Activated CD4-positive, alpha-beta memory T cell treated with anti-CD3 and anti-CD28 coated beads, Interleukin-2, amount 10 ng/mL, durations not matched to agents 7 days and 5 days (primary cell): ENCODE measurements around the gene RALGDS. TPM values are rescaled to one million over a fixed set of nuclear protein-coding genes. Genes with fewer than 3 reads are reported as not detected.
A peak's percentile ranks its signal among the peaks of the same experiment; 100 is the strongest.

Experiments
- CTCF ChIA-PET: fragments of 350-600 bp; sonication (Branson Sonifier 250); formaldehyde crosslinking; loops from one replicate; lab custom pipeline; 2021; ENCODE audit warnings: antibody characterized with exemption, inconsistent platforms; lab: Charles Lee
- POLR2A ChIA-PET: fragments of 350-600 bp; sonication (Branson Sonifier 250); formaldehyde crosslinking; loops from one replicate; lab custom pipeline; 2021; ENCODE audit warnings: antibody characterized with exemption; lab: Charles Lee
- DNase-seq: peaks from one replicate; pipeline ENCODE4 v3.0.0-alpha.2; 2020
- H3K27ac Mint-ChIP-seq: one replicate; pipeline ENCODE4 v1.8.0; 2021; ENCODE audit warnings: mild to moderate bottlenecking, mixed read lengths
- H3K27me3 Mint-ChIP-seq: one replicate; pipeline ENCODE4 v1.8.0; 2021; ENCODE audit warnings: mixed read lengths
- H3K36me3 Mint-ChIP-seq: one replicate; pipeline ENCODE4 v1.8.0; 2021; ENCODE audit warnings: low read depth, mixed read lengths
- H3K4me1 Mint-ChIP-seq: one replicate; pipeline ENCODE4 v1.8.0; 2021; ENCODE audit warnings: mixed read lengths
- H3K4me3 Mint-ChIP-seq: one replicate; pipeline ENCODE4 v1.8.0; 2021; ENCODE audit warnings: mild to moderate bottlenecking, mixed read lengths
- H3K9me3 Mint-ChIP-seq: one replicate; pipeline ENCODE4 v1.8.0; 2021; ENCODE audit warnings: mixed read lengths
- total RNA-seq, 2 experiments: library from RNA; stranded (reverse); gene quantifications; one replicate each; pipeline ENCODE4 v1.2.3, GENCODE V29; 2021

Gene RALGDS
- total RNA-seq, 2 experiments from 2014 or later: 113 to 123 TPM

DNA sequence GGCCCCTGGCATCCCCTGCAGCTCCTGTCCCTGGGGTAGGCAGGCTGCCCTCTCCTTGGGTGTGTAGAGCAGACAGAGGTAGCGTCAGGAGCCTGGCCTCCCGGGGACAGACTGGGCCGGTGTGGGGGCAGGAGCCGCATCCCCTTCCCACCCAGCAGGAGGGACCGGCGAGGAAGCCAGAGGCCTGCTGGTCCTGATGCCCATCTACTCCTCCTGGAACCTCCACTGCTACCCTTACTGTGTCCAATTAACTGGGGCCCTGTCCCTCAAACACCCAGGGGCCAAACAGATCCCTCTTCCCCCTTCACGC, 15.6 kb downstream of the RALGDS start:
- ChIA-PET POLR2A (interaction anchor here (1.9 kb wide), 1 partner anchor 10 kb away, joined by 5 read pairs; no protein-coding TSS in a partner anchor), CTCF (interaction anchor here (7.6 kb wide), 1 partner anchor 41 kb away, joined by 131 read pairs; no protein-coding TSS in a partner anchor)
- no peaks in the 10 kb centered on the region for H3K27me3 Mint-ChIP-seq
- DNase-seq: no peak
- no peak overlapping the region for H3K4me3 Mint-ChIP-seq
- no peak overlapping the region for H3K27ac Mint-ChIP-seq
- H3K9me3 Mint-ChIP-seq: no peaks in the 10 kb centered on the region
- no peaks in the 10 kb centered on the region for H3K4me1 Mint-ChIP-seq
- peaks cover 66% of the 10 kb centered on the region for H3K36me3 Mint-ChIP-seq

DNA sequence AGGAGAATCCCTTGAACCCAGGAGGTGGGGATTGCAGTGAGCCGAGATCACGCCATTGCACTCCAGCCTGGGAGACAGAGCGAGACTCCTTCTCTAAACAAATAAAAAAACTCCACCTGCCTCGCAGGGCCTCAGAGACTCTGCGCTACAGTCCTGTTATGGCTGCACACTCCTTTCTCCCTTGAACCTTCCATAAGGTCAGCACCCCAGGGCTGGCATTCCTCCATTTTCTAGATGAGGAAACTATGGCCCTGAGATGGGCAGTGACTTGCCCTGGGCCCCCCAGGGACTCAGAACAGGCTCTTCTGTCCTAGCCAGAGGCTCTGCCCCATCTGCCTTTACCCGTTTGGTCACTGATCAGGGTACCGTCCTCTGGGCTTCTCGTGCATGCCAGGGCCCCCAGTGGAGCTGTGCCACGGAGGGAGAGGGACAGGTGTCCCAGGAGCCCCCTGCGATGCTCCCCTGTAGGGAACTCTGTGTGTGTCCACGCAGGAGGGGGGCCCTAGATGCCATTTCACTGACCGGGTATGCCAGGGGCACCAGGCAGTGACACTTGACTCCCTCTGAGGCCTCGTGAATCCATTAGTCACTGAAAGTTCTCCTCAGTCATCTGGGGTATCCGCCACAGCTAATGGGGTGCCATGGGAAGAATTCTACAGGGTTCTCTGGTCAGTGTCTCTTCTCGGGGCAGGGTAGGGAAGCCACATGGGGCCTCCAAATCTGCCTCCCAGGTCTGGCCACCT, 16.2 kb downstream of the RALGDS start:
- Mint-ChIP-seq H3K9me3 (no peaks in the 10 kb centered on the region), H3K36me3 (peaks cover 66% of the 10 kb centered on the region), H3K27me3 (no peaks in the 10 kb centered on the region), H3K27ac (no peak overlapping the region), H3K4me3 (no peak overlapping the region), H3K4me1 (no peaks in the 10 kb centered on the region)
- ChIA-PET CTCF (interaction anchor here (7.6 kb wide), 1 partner anchor 41 kb away, joined by 131 read pairs; no protein-coding TSS in a partner anchor), POLR2A (interaction anchor here (1.4 to 1.9 kb wide), 2 partner anchors 11 kb away, joined by 4 to 5 read pairs; no protein-coding TSS in a partner anchor)
- DNase-seq: no peak

DNA sequence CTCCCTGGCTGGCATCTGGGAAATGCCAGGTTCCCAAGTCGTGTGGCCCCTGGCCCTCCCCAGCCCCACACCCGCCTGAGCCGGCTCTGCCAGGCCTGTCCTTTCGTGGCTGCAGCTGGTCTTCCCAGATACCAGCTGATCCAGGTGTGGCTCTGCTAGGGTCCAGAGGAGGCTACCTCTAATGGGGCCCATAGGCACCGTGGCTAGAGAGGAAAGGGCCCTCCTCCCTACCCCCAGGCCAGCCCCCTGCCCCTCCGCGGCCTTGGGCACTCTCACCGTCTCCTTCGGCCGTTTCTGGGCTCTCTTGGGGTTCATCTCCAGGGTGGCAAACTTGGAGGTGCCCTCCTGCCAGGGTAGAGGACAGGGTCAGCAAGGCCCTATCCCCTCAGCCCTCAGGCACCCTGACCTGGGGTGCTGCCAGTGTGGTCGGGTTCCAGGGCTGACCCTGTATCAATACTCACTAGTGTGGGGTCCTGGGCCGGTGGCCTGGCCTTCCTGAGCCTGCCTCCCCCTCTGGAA, 17.0 kb downstream of the RALGDS start:
- Mint-ChIP-seq H3K4me1 (no peaks in the 10 kb centered on the region), H3K36me3 (peaks cover 65% of the 10 kb centered on the region), H3K27me3 (no peaks in the 10 kb centered on the region), H3K9me3 (no peaks in the 10 kb centered on the region), H3K27ac (no peak overlapping the region), H3K4me3 (no peak overlapping the region)
- ChIA-PET CTCF (interaction anchor here (7.6 kb wide), 1 partner anchor 42 kb away, joined by 131 read pairs; no protein-coding TSS in a partner anchor), POLR2A (interaction anchor here (0.7 to 3.3 kb wide), 3 partner anchors 12 to 41 kb away, joined by 4 to 22 read pairs (median 4); no protein-coding TSS in a partner anchor)
- no peak for DNase-seq

DNA sequence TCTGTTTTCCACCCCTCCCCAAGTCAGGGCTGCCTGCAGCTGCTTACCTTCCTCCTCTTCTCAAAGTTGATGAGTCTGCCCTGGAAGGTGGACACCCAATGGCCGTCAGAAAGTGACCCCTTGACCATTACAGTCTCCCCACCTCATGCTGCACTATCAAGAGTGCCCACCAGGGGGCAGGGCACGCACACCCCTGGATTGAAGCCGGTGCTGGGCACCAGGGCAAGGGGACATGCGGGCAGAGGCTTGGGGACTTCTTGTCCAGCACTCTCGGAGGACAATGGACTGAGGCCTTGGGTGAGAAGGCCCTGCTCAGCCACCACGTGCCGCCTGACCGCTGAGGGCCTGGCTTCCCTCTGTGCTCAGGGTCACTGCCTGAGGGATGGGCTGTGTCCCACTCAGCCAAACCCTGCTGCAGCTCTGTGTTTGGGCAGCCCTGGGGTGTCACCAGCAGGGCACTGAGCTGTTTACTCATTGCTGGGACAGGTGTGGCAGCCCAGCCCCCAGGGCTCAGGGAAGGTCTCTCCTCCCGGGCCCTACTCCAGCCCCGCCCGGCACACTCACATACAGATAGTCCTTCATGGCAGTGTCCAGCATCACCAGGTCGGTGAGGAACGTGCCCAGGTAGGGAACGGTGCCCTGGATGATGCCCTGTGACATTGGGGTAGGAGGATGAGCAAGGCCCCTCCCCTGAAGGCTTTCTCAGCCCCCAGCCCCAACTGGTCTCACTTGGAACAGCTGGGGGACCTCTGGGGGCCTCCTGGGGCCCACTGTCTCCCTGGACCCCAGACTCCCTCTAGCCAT, 17.7 kb downstream of the RALGDS start:
- Mint-ChIP-seq H3K9me3 (no peaks in the 10 kb centered on the region), H3K27me3 (no peaks in the 10 kb centered on the region), H3K27ac (peak overlapping the region; percentile 64), H3K4me1 (no peaks in the 10 kb centered on the region), H3K36me3 (peaks cover 68% of the 10 kb centered on the region), H3K4me3 (no peak overlapping the region)
- POLR2A ChIA-PET: interaction anchor here (0.7 to 3.3 kb wide), 3 partner anchors 12 to 41 kb away, joined by 4 to 22 read pairs (median 4); no protein-coding TSS in a partner anchor
- DNase-seq: peak; percentile 58
- CTCF ChIA-PET: interaction anchor here (1.1 to 7.6 kb wide), 3 partner anchors 9 to 43 kb away, joined by 4 to 131 read pairs (median 5); no protein-coding TSS in a partner anchor

DNA sequence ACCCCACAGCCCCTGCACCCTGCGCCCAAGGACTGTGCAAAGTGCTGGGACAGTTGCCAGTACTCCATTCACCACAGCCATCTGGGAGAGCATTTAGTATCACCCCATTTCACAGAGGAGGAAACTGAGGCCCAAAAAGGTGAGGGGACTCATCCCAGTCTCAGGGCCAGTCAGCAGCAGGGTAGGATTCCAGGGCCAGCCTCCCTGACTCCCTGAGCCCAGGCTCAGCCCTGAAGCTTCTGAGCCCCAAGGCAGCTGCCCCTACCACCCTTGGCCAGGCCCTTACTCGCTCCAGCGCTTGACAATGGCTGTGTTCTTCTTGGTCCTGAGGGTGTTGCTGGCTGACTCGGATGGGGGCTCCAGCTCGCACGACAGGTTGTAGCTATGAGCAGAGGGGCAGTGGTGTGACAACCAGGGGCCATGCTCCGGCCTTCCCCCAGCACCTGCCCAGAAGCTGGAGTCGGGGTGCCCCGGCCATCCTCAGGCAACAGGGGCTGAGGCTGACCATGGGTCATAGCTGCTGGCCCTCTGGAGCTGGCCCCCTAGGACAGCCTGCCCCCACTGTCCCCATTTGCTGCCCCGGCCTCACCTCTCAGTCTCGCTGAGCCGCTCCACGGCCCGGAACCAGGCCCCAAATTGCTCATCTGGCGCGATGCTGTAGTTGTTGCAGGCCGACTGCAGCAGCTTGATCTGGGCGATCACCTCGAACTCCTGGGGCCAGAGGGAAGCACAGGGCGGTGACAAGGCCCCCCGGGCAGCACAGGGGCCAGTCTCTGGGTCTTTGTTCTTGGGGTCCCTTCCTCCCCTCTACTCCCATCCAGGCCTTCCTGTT, 18.6 kb downstream of the RALGDS start:
- H3K4me1 Mint-ChIP-seq: no peaks in the 10 kb centered on the region
- ChIA-PET POLR2A (interaction anchor here (0.7 to 3.3 kb wide), 4 partner anchors 11 to 60 kb away, joined by 3 to 22 read pairs (median 3); no protein-coding TSS in a partner anchor), CTCF (interaction anchor here (1.1 to 7.6 kb wide), 3 partner anchors 8 to 44 kb away, joined by 4 to 131 read pairs (median 5); no protein-coding TSS in a partner anchor)
- H3K27ac Mint-ChIP-seq: no peak overlapping the region
- no peak for DNase-seq
- no peaks in the 10 kb centered on the region for H3K9me3 Mint-ChIP-seq
- no peaks in the 10 kb centered on the region for H3K27me3 Mint-ChIP-seq
- no peak overlapping the region for H3K4me3 Mint-ChIP-seq
- peaks cover 69% of the 10 kb centered on the region for H3K36me3 Mint-ChIP-seq

DNA sequence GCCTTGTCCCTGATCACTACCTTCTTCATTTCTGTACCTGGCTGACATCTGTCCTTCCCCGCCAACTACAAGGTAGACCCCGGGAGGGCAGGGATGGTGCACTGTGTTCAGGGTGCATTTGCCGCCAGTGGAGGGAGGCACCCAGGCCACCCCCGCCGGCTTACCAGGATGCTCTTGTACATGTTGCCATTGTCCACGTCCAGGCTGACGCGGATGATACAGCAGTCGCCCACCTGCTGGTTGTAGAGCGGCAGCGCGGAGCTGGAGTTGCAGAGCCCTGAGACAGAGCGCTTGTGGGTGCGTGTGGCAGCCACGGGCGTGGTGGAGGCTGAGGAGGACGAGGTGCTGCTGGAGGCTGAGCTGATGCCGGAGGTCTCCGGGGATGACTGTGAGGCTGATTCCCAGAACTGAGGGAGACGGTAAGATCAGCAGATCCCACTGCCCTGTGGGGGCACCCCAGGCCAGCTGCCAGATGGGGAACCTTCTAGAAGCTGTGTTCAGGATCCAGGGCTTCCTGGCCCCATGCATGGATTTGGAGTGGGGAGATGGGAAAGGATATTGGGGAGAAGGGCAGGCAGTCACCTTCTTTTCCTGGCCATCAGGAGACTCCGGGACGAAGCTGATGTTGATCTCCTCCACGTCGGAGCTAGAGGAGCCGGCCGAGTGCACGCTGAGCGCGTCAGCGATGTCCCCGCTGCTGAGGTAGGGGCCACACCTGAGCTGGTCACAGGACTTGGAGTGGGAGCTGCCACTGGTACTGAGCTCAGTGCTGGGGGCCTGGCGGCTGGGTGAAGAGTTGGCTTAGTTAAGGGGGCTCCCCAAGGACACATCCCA, 19.5 kb downstream of the RALGDS start:
- no peak for DNase-seq
- CTCF ChIA-PET: interaction anchor here (1.3 to 7.6 kb wide), 2 partner anchors 14 to 45 kb away, joined by 4 to 131 read pairs; no protein-coding TSS in a partner anchor

DNA sequence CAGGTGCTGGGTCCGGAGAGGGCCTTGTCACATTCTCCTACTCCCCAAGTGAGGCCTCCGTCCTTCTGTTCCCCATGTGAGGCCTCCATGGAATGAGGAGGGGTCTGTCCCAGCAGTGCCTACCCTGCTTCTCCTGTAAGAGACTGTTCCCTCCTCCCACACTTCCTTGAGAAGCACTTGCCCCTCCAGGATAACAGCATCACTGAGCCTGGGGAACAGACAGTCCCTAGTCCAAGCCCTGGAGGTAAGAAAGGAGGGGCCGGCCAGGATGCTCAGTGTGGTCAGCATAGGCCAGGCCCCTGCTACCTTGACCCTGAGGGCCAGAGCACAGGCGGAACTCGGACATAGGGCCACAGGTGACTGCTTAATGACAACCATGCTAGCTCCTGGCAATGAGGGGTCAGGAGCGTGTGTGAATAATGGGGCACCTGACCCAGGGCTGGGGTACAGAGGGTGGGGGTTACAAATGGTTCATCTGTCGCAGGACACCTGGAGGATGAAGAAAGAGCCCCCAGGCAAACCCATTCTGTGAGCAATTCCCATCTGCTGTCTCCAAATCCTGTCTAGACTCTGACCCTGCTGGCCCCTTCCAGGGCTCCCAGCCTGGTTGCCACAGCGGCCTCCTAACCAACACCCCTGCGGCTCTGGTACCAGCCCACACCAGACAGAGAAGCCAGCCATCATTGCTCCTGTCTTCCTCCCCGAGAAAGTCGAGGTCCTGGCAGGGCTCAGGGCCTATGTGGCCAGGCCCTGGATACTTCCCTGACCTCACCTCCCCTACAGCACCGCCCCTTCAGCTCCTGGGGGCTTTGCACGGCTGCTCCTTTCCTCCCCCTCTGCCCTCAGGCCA, 20.3 kb downstream of the RALGDS start:
- H3K9me3 Mint-ChIP-seq: peaks cover 8% of the 10 kb centered on the region
- H3K27ac Mint-ChIP-seq: no peak overlapping the region
- ChIA-PET CTCF (interaction anchor here (7.6 kb wide), 1 partner anchor 45 kb away, joined by 131 read pairs; no protein-coding TSS in a partner anchor), POLR2A (interaction anchor here (1.2 to 3.3 kb wide), 3 partner anchors 44 to 70 kb away, joined by 3 to 22 read pairs (median 5); partner anchors contain the start of gene GTF3C5)
- DNase-seq: no peak
- peaks cover 79% of the 10 kb centered on the region for H3K36me3 Mint-ChIP-seq
- no peak overlapping the region for H3K4me3 Mint-ChIP-seq
- no peaks in the 10 kb centered on the region for H3K4me1 Mint-ChIP-seq
- no peaks in the 10 kb centered on the region for H3K27me3 Mint-ChIP-seq

More for the DNA sequence above, 19.5 kb downstream of the RALGDS start:
- H3K27ac Mint-ChIP-seq: no peak overlapping the region
- H3K9me3 Mint-ChIP-seq: peaks cover 2% of the 10 kb centered on the region
- H3K27me3 Mint-ChIP-seq: no peaks in the 10 kb centered on the region
- POLR2A ChIA-PET: interaction anchor here (0.7 to 3.3 kb wide), 4 partner anchors 12 to 59 kb away, joined by 3 to 22 read pairs (median 3); no protein-coding TSS in a partner anchor
- H3K4me1 Mint-ChIP-seq: no peaks in the 10 kb centered on the region
- H3K4me3 Mint-ChIP-seq: no peak overlapping the region
- peaks cover 75% of the 10 kb centered on the region for H3K36me3 Mint-ChIP-seq

DNA sequence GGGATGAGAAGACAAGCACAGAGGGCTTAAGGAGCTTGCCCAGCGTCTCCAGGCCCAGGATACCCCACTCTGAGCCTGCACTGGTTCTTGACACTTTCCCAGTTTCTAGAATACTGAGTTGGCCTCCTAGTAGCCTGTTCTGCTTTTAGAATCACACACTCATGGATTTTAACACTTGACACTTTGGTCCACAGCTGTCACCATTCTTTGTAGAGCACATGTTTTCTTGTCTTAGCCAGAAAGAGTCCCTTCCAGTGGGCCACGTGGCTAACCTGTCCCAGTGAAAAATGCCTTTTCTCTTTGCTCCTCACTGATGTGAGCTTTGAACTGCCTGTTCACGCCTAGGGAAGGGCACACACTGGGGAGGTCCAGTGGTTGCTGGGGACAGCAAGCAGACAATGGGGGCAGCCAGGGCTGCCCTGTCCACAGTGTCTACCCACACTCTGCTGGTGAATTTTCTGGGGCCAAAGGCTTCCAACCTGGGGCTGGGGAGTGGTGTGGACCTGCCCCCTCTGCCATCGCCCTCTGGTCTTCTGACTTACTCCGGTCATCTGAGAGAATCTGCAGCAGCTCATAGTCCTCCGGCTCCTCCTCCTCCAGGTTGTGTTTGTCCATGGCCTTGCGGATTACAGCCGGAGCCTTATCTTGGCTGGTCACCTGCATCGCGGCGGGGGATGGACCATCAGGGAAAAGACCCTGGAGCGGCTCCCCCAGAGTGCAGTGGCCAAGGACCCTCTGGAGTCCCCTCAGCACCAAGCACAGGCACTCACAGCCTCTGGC, 21.1 kb downstream of the RALGDS start:
- Mint-ChIP-seq H3K27me3 (no peaks in the 10 kb centered on the region), H3K36me3 (peaks cover 79% of the 10 kb centered on the region), H3K27ac (no peak overlapping the region), H3K4me1 (no peaks in the 10 kb centered on the region), H3K9me3 (peaks cover 8% of the 10 kb centered on the region), H3K4me3 (no peak overlapping the region)
- no peak for DNase-seq
- ChIA-PET CTCF (interaction anchor here (1.8 kb wide), 1 partner anchor 44 kb away, joined by 8 read pairs; no protein-coding TSS in a partner anchor), POLR2A (interaction anchor here (1.2 to 2.0 kb wide), 2 partner anchors 50 to 69 kb away, joined by 3 to 5 read pairs; partner anchors contain the start of gene GTF3C5)

DNA sequence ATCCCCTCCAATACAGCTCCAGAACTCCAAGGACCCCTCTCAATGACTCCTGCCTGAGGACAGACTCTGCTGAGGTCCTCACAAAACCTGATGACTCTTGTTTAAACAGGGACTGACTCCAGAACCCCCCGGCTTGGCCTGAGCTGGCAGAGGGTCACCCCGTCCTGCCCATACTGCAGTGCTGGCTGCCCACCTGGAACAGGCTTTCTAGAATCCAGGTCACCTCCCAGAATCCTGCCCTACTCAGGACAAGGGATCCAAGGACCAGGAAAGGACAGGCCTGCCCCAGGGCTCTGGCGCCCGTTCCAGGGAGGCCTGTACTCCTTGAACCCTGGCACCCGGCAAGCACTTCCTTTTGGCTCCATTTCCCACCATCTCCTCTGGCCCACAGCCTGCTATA, 22.2 kb downstream of the RALGDS start:
- Mint-ChIP-seq H3K9me3 (peaks cover 8% of the 10 kb centered on the region), H3K27me3 (no peaks in the 10 kb centered on the region), H3K4me1 (no peaks in the 10 kb centered on the region), H3K27ac (no peak overlapping the region), H3K4me3 (no peak overlapping the region), H3K36me3 (peaks cover 72% of the 10 kb centered on the region)
- CTCF ChIA-PET: interaction anchor here (1.8 kb wide), 1 partner anchor 45 kb away, joined by 8 read pairs; no protein-coding TSS in a partner anchor
- DNase-seq: no peak
- POLR2A ChIA-PET: interaction anchor here (0.9 to 2.0 kb wide), 2 partner anchors 12 to 68 kb away, joined by 3 to 5 read pairs; partner anchors contain the start of gene GTF3C5
